Activated CD4-positive, alpha-beta T cell treated with anti-CD3 and anti-CD28 coated beads, Interleukin-2, Interleukin-4, amounts not matched to agents 100 ng/mL and 50 ng/mL, durations not matched to agents 16 hours and 8 hours (primary cell): Measurements from ENCODE around the gene IRAK2.
"Not testable (repeated sequence)": the region's sequence is repeated elsewhere in the genome, so short reads cannot be mapped to it uniquely, and the experiment has no call there.

Source experiments
- DNase-seq: peaks from one replicate; pipeline ENCODE4 v3.0.0-alpha.2; 2020; ENCODE audit warnings: low spot score

Gene IRAK2

GRCh38 chr3:10160346-10160745 lies 4.4 kb upstream of the IRAK2 start:
- no peak for DNase-seq

- no peak for DNase-seq
Measured at GRCh38 chr3:10160925-10161324, 3.8 kb upstream of the IRAK2 start.

- DNase-seq = no peak
Measured at GRCh38 chr3:10162185-10162584, 2.5 kb upstream of the IRAK2 start.

GRCh38 chr3:10164201-10164545 lies 546 bp upstream of the IRAK2 start:
- not testable (repeated sequence) for DNase-seq

- no peak for DNase-seq
Measured at GRCh38 chr3:10166213-10166604, 1.5 kb downstream of the IRAK2 start.

- DNase-seq = no peak
Measured at GRCh38 chr3:10169000-10169496, 4.3 kb downstream of the IRAK2 start.

- no peak for DNase-seq
Measured at GRCh38 chr3:10170915-10171478, 6.3 kb downstream of the IRAK2 start.

GRCh38 chr3:10173095-10173925 lies 8.6 kb downstream of the IRAK2 start:
- no peak for DNase-seq

- no peak for DNase-seq
Measured at GRCh38 chr3:10173926-10174435, 9.3 kb downstream of the IRAK2 start.

- not testable (repeated sequence) for DNase-seq
Measured at GRCh38 chr3:10175334-10175733, 10.6 kb downstream of the IRAK2 start.

- not testable (repeated sequence) for DNase-seq
Measured at GRCh38 chr3:10176150-10176549, 11.4 kb downstream of the IRAK2 start.

- DNase-seq = no peak
Measured at GRCh38 chr3:10177737-10178136, 13.0 kb downstream of the IRAK2 start.

GRCh38 chr3:10178892-10179291 lies 14.2 kb downstream of the IRAK2 start:
- no peak for DNase-seq

- no peak for DNase-seq
Measured at GRCh38 chr3:10180289-10180688, 15.6 kb downstream of the IRAK2 start.

- DNase-seq = no peak
Measured at GRCh38 chr3:10180738-10181295, 16.1 kb downstream of the IRAK2 start.

- no peak for DNase-seq
Measured at GRCh38 chr3:10182950-10183349, 18.2 kb downstream of the IRAK2 start.

- DNase-seq = no peak
Measured at GRCh38 chr3:10184250-10184649, 19.5 kb downstream of the IRAK2 start.

- peak; percentile 45 for DNase-seq
Measured at GRCh38 chr3:10185804-10186762, 21.4 kb downstream of the IRAK2 start.

- DNase-seq = no peak
Measured at GRCh38 chr3:10187290-10187876, 22.7 kb downstream of the IRAK2 start.

- no peak for DNase-seq
Measured at GRCh38 chr3:10187944-10188343, 23.2 kb downstream of the IRAK2 start.

- DNase-seq = no peak
Measured at GRCh38 chr3:10188804-10189556, 24.3 kb downstream of the IRAK2 start.
